ENCODE measurements around the gene MSANTD7. TPM values are rescaled to one million over a fixed set of nuclear protein-coding genes. Genes with fewer than 3 reads are reported as not detected.
A peak's percentile ranks its signal among the peaks of the same experiment; 100 is the strongest.

Gene MSANTD7
- total RNA-seq, 1 experiment from 2014 or later = 23.1 TPM

GRCh38 chr10:14810969-14811953 lies 26.8 kb upstream of the MSANTD7 start:
- Histone ChIP-seq H3K9ac (ENCODE audit: extremely low read depth, insufficient read length, low read length) (no peak overlapping the region), H2BK120ac (ENCODE audit: low read depth, low read length, poor library complexity, severe bottlenecking) (no peak overlapping the region), H4K8ac (replicated peaks; ENCODE audit: insufficient read length, low read depth, low read length) (no peak overlapping the region), H2BK5ac (ENCODE audit: insufficient read length, low read length) (no peak overlapping the region), H4K91ac (ENCODE audit: insufficient read length, low read depth, low read length) (no peak overlapping the region), H3K27me3 (ENCODE audit: insufficient read depth, low read length) (no peaks in the 10 kb centered on the region), H2AK5ac (ENCODE audit: insufficient read length, low read length) (no peak overlapping the region), H3K4ac (ENCODE audit: low read depth, low read length) (no peak overlapping the region), H3K23me2 (ENCODE audit: insufficient read length, low read depth, low read length, poor library complexity, severe bottlenecking) (no peaks in the 10 kb centered on the region), H2BK20ac (ENCODE audit: low read depth, low read length, poor library complexity, severe bottlenecking) (no peak overlapping the region), H2BK15ac (ENCODE audit: low read depth, low read length) (no peak overlapping the region), H3K9me3 (ENCODE audit: control insufficient read depth, low read depth, low read length) (no peaks in the 10 kb centered on the region), H3K4me2 (ENCODE audit: insufficient read depth, insufficient read length, low read length) (no peak overlapping the region), H3T11ph (ENCODE audit: low read length) (no peak overlapping the region), H3K18ac (ENCODE audit: insufficient read length, low read depth, low read length) (no peak overlapping the region), H3K14ac (ENCODE audit: insufficient read depth, low read length) (no peak overlapping the region), H4K5ac (ENCODE audit: insufficient read length, low read depth, low read length) (no peak overlapping the region), H3K79me2 (ENCODE audit: insufficient read depth, low read length) (no peaks in the 10 kb centered on the region), H3K79me1 (ENCODE audit: insufficient read depth, low read depth, low read length, poor library complexity, severe bottlenecking) (no peaks in the 10 kb centered on the region), H3K23ac (ENCODE audit: insufficient read length, low read depth, low read length) (no peak overlapping the region), H2BK12ac (ENCODE audit: insufficient read length, low read depth, low read length) (no peak overlapping the region), H3K27ac (ENCODE audit: insufficient read length, low read depth, low read length) (no peak overlapping the region), H3K56ac (ENCODE audit: insufficient read length, low read depth, low read length) (no peak overlapping the region), H3K4me1 (ENCODE audit: insufficient read depth, low read length) (no peaks in the 10 kb centered on the region), H4K20me1 (ENCODE audit: control insufficient read depth, insufficient read depth, insufficient read length) (no peaks in the 10 kb centered on the region), H2AFZ (ENCODE audit: low read length) (no peak overlapping the region)
- peaks cover 9 to 15% of the 10 kb centered on the region in 2 experiments for H3K4me1 Mint-ChIP-seq
- no peaks in the 10 kb centered on the region for H3K36me3 Mint-ChIP-seq (ENCODE audit: insufficient read depth in 1 of 3, low read depth in 3 of 3)
- DNase-seq = peak; percentile 36
- H3K27ac Mint-ChIP-seq = peak overlapping the region in 2 of 3 experiments; percentile 14 to 37; a peak in 3 of 7 replicates
- H3K4me3 Mint-ChIP-seq = no peak overlapping the region
- WGBS (ENCODE audit: extremely low coverage, insufficient read length, low lambda C conversion rate) = no CpG with 5 or more reads among the region's 9 CpGs
- no peaks in the 10 kb centered on the region; the same call in 1 of the 2 replicates for H3K27me3 Mint-ChIP-seq (ENCODE audit: low read depth)
- H3K9me3 Mint-ChIP-seq = no peaks in the 10 kb centered on the region; a peak in 1 of 5 replicates
- TF ChIP-seq CTCF (conservative IDR thresholded peaks at IDR 0.05) = no peak
